DMS153 treated with DMSO at 0.1 percent for 48 hours (cell line): ENCODE measurements around the gene FGF22.
"Not testable (repeated sequence)": the region's sequence is repeated elsewhere in the genome, so short reads cannot be mapped to it uniquely, and the experiment has no call there.

Experiments used
- DNase-seq: peaks from one replicate; lab custom pipeline; 2025; ENCODE audit not compliant: unreplicated experiment; lab: John Stamatoyannopoulos, UW

The FGF22 gene

DNA sequence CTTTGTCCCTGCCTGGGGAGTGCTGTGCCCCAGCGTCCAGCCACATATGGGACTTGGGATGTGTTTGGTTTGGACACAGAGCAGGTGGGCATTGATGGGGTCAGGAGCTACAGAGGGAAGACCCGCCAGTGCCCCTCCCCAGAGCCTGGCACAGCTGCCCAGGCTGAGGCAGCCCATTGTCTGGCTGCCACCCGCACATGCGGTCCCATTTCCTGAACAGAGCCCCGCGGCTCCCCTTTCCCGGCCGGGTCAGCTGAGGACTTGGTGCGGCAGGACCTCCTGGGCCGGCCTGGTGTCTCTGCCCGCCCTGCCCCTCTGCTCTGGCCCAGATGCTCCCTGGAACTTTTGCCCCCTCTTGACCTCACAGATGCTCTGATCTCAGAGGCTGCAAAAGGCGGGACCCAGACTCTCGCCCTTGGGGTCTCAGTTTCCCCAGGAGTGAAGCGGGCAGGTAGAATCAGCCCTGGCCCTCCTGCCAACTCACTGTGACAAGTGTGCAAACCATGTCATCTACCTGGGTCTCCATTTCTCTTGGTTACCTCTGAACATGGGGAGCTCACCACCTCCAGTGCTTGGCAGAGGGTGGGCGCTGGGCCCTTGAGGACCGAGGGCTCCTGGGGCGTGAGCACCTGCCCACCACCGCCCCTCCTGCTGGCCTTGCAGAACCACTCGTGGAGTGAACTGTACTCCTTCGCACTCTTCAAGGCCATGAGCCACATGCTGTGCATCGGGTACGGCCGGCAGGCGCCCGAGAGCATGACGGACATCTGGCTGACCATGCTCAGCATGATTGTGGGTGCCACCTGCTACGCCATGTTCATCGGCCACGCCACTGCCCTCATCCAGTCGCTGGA is 32.2 kb upstream of the FGF22 start:
- no peak for DNase-seq

DNA sequence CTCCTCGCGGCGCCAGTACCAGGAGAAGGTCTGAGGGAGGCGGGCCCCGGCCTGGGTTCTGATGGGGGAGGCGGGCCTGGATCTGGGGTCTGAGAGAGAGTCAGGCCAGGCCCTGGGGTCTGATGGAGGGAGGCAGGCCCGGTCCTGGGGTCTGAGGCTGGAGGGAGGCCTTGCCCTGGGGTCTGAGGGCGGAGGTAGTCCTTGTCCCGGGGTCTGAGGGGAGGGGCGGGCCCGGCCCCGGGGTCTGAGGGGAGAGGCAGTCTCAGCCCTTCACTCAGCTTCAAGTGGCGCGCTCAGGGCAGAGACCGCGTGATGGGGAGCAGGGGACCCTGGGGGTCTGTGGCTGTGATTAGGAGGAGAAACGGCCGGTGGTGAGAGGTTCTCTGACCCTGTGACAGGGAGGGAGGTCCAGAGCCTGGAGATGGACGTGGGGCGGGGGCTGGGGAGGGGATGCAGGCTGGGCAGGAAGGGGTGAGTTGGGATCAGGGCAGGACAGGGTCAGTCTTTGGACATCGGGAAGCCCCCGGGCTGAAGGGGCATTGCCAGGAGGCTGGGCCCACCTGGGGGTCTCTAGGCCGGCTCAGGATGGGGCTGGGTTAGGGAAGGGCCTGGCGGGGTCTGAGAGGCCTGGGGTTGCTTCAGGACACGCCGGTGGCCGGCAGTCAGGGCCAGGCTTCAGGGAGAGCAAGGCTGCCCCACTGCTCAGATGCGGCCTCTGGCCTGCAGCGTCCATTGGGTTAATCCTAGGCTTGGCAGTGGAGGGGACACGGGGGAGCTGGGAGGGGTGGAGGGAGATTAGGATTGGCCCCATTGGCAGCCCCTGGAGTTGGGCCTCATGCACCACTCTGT is 31.3 kb upstream of the FGF22 start:
- DNase-seq, result no peak

DNA sequence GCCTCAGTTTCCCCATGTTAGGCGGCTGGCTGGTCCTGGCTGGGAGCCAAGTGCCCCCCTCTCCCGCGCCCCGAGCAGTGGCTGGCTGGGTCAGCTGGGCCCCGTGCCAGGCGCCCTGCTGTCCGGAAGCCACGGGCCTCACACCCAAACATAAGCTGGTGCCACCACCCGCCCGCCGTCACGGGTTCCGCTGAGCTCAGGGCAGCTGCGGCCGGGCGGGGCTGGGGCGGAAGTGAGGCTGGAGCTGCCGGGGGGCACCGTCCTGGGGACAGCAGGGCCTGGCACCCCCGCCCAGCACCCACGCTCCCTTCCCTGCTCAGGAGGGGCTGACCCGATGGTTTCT is 30.7 kb upstream of the FGF22 start:
- DNase-seq, result no peak

DNA sequence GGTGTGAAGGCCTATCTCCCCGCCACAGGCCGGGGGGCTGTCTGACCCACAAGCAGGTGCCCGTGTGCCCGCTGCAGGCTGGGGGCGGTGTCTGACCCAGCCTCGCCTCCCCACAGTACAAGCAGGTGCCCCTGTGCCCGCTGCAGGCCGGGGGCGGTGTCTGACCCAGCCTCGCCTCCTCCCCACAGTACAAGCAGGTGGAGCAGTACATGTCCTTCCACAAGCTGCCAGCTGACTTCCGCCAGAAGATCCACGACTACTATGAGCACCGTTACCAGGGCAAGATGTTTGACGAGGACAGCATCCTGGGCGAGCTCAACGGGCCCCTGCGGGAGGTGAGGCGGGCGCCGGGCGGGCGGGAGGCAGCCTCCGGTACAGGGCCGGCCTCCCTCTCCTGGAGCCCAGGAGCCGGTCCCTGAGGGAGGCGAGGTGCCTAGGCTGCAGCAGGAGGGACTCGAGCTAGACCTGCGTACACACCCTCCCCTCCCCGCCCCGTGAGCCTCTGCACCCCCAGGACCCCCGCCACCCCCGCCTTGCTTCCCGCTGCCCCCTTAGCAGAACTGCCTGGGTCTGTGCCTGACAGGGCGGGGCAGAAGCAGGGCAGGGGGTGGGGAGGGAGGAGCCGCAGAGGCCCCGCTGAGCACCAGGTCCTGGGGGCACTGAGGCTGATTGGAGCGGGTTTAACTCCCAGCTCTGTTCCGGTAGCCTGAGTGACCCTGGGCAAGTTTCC is 29.4 kb upstream of the FGF22 start:
- DNase-seq, result no peak

DNA sequence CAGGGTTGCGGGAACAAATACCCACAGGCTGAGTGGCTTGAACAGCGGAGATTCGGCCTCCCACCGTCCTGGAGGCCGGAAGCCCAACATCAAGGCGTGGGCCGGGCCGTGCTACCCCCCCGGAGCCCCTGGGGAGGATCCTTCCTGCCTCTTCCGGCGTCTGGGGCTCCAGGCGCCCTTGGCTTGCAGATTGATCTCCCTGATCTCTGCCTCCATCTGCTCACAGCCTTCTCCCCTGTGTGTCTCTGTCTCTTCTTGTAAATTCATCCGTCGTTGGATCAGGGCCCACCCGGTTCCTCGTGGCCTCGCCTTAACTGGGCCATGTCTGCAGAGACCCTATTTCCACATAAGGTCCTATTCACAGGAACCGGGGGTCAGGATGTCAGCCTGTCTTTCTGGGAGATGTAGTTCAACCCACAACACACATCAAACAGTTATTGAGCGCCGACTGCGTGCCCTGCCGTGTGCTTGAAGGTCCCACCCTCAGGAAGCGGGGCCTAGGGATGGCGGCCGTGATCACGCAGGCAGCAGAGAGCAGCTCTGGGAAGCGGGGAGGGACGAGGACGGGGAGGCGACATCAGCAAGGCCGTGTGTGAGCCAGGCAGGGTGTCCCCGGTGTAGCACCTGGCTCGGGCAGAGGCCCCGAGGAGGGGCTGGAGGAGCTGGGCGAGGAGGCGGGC is 28.7 kb upstream of the FGF22 start:
- no peak for DNase-seq

DNA sequence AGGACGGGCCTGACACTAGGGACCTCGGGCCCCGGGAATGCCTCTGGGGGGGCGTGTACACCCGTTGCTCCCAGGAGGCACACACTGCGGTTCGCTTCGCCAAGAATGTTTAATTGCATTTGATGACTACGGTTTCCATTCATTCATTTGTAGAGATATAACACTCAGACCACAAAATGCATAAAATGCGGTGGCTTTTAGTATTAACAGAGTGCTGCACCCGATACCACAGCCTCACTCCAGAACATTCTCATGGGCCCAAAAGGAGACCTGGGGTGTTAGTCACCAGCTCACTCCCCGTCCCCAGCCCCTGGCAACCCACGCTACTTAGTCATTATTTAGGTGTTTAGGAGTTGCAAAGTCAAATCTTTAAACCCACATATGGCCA is 28.2 kb upstream of the FGF22 start:
- no peak for DNase-seq

DNA sequence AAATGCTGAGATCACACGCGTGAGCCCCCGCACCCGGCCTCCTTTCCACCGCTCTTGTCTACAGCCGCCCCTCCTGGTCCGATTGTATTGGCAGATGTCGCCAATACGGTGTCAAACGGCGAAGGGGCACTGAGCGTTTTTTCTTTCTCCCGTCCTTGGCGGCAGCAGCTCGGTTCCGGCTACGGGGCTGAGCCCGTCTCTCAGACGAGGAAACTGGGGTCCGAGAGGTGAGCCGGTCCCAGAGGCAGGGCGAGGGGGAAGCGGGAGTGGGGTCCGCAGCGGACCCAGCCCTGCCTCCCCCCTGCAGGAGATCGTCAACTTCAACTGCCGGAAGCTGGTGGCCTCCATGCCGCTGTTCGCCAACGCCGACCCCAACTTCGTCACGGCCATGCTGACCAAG is 26.7 kb upstream of the FGF22 start:
- no peak for DNase-seq

DNA sequence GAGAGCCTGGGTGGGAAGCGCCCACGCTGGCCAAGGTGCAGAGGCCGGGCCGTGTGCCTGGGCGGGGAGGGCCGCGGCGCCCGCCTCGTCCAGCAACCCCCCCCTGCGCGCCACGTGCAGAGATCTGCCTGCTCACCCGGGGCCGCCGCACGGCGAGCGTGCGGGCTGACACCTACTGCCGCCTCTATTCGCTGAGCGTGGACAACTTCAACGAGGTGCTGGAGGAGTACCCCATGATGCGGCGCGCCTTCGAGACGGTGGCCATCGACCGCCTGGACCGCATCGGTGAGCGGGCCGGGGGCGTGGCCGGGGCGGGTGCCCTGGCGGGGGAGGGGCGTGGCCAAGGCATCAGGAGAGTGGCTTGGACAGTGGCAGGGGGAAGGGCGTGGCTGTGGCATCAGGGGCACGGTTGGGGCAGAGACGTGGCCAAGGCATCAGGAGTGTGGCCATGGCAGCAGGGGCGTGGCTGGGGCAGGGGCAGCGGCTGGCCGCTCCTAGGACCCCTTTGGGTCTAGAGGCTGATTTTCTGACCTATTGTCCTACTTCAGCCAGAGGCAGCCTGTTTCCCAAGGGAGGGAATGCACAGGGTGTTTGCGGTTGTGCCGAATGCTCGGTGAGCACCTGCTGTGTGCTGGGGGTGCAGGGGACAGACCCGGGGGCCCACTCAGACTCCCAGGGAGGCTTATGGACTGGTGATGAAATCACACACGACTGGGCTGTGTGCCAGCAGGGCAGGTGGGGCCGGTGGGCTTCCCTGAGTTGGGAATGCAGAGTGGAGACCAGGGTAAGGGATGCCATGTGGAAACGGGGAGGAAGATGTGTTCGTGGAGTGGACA is 25.7 kb upstream of the FGF22 start:
- no peak for DNase-seq

DNA sequence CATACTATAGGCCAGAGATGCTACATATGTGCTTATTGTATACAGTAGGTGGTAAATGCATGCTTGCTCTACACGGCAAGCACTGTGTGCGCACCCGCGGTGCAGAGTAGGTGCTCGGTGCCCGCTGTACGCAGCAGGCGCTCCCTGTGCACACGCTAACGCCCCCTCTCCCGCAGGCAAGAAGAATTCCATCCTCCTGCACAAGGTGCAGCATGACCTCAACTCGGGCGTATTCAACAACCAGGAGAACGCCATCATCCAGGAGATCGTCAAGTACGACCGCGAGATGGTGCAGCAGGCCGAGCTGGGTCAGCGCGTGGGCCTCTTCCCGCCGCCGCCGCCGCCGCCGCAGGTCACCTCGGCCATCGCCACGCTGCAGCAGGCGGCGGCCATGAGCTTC is 24.1 kb upstream of the FGF22 start:
- DNase-seq, result no peak

DNA sequence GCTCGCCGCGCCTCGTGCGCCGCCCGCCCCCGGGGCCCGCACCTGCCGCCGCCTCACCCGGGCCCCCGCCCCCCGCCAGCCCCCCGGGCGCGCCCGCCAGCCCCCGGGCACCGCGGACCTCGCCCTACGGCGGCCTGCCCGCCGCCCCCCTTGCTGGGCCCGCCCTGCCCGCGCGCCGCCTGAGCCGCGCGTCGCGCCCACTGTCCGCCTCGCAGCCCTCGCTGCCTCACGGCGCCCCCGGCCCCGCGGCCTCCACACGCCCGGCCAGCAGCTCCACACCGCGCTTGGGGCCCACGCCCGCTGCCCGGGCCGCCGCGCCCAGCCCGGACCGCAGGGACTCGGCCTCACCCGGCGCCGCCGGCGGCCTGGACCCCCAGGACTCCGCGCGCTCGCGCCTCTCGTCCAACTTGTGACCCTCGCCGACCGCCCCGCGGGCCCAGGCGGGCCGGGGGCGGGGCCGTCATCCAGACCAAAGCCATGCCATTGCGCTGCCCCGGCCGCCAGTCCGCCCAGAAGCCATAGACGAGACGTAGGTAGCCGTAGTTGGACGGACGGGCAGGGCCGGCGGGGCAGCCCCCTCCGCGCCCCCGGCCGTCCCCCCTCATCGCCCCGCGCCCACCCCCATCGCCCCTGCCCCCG is 23.5 kb upstream of the FGF22 start:
- DNase-seq, result no peak

DNA sequence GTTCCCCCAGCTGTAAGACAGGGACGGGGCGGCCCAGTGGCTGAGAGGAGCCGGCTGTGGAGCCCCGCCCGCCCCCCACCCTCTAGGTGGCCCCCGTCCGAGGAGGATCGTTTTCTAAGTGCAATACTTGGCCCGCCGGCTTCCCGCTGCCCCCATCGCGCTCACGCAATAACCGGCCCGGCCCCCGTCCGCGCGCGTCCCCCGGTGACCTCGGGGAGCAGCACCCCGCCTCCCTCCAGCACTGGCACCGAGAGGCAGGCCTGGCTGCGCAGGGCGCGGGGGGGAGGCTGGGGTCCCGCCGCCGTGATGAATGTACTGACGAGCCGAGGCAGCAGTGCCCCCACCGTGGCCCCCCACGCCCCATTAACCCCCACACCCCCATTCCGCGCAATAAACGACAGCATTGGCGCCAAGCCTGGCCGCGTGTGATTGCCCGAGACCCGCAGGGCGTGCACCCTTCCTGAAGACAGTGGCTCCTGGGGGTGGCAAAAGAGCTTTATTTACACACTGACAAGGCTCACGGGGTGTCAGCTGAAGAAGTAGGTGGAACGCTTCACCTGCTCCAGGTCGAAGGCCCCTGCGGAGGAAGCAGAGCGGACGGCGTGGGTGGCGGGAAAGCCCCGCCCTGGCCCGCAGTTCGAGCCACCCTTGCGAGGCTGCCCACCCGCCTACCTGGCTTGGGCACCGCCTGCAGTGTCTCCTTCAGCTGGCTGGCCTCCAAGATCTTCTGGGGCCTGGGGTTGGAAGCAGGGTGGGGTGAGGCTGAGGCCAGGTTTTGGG is 22.7 kb upstream of the FGF22 start:
- DNase-seq, result no peak

DNA sequence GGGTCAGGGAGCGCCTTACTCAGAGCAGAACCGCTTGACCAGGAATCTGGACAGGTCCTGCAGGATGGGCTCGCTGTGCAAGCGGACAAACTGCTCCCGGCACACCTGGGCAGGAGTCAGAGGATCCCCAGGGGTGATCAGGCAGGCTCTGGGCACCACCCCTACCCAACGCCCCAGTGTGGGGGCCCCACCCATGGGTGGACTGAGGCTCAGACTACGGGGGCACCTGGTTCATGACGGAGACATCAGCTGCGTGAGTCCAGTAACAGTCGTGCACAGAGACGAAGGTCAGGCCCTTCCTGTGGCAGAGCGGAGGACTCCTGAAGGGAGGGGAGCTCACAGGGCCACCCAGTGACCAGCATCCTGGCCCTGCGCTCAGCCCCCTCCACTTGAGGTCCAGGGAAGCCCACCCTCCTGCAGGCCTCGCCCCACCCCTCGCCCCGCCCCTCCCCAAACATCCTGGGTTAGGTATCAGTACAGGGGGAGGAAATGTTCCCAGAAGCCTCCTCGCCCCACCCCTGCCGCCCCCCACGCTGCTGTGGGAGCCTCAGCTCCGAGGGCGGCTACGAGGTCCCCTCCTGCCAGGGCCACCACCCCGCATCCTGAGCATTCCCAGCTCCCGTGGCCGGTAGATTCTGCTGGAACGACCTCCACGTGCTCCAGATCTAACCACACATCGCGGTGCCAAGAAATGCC is 22.0 kb upstream of the FGF22 start:
- DNase-seq, result no peak

DNA sequence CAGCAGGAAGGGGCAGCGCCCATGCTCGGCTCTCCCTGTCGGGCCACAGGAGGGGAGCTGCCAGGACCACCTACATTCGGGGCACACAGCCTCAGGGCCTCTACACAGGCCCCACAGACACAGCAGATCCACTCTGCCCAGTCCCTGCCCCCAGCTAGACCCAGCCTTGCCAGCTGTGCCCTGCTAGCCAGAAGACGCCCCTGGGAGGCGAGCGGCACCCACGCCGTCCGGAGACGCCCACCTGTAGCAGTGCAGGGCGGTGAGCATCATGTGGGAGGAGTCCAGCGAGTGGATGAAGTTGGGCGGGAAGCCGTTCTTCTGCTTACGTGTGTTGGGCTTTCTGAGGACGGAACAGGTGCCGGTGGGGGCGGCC is 21.4 kb upstream of the FGF22 start:
- DNase-seq, result no peak

DNA sequence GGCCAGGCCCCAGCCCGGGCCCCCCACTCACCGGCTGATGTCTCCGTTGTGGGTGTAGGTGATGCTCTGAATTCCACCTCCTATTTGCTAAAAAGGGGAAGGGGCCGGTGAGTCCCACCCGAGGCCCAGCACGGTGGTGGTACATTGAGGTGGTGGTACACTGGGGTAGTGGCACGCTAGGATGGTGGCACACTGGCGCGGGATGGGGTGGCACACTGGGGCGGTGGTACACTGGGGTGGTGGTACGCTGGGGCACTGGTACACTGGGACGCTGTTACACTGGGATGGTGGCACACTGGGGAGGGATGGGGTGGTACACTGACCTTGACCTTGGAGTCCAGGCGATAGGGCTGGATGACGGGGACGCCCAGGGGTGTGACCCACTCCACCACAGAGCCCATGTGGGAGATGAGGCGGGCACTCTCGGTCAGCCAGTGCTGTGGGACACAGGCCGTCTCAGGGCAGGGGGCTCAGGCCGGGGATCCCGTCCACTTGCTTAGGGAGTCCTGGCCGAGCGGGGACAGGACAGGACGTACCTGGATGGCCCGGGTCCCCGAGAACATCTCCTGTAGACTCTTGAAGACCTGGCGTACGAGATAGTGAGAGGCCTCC is 20.9 kb upstream of the FGF22 start:
- DNase-seq, result no peak

DNA sequence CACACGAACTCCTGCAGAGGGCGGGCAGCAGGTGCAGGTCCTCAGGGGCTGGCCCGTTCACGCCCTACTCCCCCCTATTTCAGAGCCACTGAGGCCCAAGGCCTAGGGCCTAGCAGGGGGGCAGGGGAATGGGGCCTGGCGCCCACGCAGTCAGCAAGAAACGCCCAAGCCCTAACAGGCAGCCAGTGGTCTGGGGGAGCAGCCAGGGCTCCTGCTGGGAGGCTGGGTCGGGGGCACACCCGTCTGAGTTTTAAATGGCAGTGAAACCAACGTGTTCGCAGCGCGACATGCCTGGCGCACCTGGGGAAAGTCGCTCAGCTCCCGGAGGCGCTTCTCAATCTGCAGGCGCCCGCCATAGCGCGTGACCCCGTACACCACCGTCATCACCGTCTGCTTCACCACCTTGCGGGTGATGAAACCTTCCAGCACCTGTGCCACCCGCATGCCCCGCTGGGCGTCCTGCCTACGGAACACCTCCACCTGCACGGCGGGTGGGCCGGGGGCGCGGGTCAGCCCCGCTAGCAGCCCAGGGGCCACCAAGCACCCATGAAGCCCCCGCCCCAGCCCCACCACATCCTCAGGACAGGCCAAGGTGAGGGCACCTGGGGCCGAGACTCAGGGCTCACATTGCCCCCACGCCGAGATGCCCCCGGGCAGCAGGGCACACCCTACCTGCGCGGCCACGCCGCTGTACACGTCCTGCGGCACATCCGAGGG is 20.2 kb upstream of the FGF22 start:
- no peak for DNase-seq

DNA sequence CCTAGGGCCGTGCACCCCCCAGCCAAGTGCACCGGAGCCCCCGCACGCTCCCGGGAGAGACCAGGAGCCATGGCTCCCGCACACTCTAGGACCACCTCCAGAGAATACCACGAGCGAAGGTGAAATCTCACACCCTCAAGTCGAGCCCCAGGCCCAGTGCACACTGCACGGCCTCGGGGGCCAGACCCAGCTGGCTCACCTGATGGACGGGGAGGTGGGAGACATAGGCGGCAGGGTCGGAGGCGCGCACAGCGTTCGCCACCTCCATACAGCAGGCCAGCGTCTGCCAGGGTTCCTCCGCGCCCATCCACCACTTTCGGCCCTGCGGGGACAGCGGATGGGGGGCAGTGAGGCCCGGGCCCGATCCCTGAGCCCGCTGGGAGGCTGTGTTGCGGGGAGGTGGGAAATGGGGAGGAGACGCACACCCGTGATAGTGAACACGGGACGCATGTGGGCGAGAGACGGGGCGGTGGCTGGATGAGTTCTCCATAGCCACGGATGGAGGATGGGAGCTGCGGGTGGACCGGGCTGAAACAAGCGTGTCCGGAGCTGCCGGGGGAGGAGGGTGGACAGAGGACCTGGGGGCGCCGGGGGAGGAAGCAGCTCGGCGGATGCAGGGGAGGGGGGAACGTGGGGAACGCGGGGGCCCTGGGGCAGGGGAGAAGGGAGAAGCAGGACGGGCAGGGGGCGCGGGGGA is 19.4 kb upstream of the FGF22 start:
- no peak for DNase-seq

DNA sequence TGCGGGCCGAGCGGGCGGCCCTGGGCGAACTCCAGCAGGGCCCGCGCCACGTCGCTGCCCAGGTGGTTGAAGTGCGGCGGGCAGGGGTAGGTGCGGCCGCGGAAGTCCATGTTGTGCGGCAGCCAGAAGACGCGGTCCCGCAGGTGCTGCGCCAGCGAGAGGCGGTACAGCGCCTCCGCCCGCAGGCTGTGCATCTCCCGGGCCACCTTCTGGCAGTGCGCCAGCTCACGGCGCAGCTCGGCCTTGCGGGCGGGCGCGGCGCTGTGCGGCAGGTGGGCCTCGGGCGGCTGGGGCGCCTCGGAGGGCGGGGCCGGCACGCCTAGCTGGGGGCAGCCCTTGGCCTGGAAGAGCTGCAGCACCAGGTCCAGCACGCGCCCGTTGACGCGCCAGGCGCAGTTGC is 18.5 kb upstream of the FGF22 start:
- DNase-seq, result not testable (repeated sequence)
